Immature natural killer cell (primary cell): ENCODE results near the gene COL4A3. TPM values are rescaled to one million over a fixed set of nuclear protein-coding genes. Genes with fewer than 3 reads are reported as not detected.
A peak's percentile ranks its signal among the peaks of the same experiment; 100 is the strongest.

ENCODE experiments used
- DNase-seq, 3 donors: peaks; one replicate each; pipeline ENCODE4 v3.0.0; 2022; ENCODE audit warnings: mixed read lengths in 1 of 3
- H3K27ac Mint-ChIP-seq, 6 donors: one replicate each; pipeline ENCODE4 v1.8.0; 2020; ENCODE audit warnings: mixed read lengths in 6 of 6, mild to moderate bottlenecking in 5 of 6, inconsistent platforms in 4 of 6, moderate library complexity in 3 of 6
- H3K27me3 Mint-ChIP-seq, 3 donors: one replicate each; pipeline ENCODE4 v1.8.0; 2020 to 2021; ENCODE audit warnings: low read depth in 3 of 3, mild to moderate bottlenecking in 3 of 3, mixed read lengths in 3 of 3, moderate library complexity in 3 of 3, inconsistent platforms in 1 of 3
- H3K36me3 Mint-ChIP-seq, 3 donors: one replicate each; pipeline ENCODE4 v1.8.0; 2020; ENCODE audit warnings: mixed read lengths in 3 of 3, inconsistent platforms in 2 of 3, mild to moderate bottlenecking in 2 of 3
- H3K4me1 Mint-ChIP-seq, 2 donors: one replicate each; pipeline ENCODE4 v1.8.0; 2020; ENCODE audit warnings: inconsistent platforms in 2 of 2, mild to moderate bottlenecking in 2 of 2, mixed read lengths in 2 of 2, moderate library complexity in 1 of 2
- H3K4me3 Mint-ChIP-seq, 5 donors: one replicate each; pipeline ENCODE4 v1.8.0; 2020; ENCODE audit warnings: mild to moderate bottlenecking in 5 of 5, mixed read lengths in 5 of 5, inconsistent platforms in 3 of 5, moderate library complexity in 3 of 5
- H3K9me3 Mint-ChIP-seq, 6 donors: one replicate each; pipeline ENCODE4 v1.8.0; 2020; ENCODE audit warnings: mild to moderate bottlenecking in 6 of 6, mixed read lengths in 6 of 6, inconsistent platforms in 4 of 6, moderate library complexity in 3 of 6
- polyA plus RNA-seq, 3 donors: library from polyadenylated mRNA; unstranded; fragments of 300-500 nt; fragmentation: Illumina TruSeq; gene quantifications; one replicate each; pipeline ENCODE4 v1.2.3, GENCODE V29; 2021

Gene COL4A3
- polyA plus RNA-seq, 3 donors from 2014 or later: 0.10 TPM; not detected in 2

DNA sequence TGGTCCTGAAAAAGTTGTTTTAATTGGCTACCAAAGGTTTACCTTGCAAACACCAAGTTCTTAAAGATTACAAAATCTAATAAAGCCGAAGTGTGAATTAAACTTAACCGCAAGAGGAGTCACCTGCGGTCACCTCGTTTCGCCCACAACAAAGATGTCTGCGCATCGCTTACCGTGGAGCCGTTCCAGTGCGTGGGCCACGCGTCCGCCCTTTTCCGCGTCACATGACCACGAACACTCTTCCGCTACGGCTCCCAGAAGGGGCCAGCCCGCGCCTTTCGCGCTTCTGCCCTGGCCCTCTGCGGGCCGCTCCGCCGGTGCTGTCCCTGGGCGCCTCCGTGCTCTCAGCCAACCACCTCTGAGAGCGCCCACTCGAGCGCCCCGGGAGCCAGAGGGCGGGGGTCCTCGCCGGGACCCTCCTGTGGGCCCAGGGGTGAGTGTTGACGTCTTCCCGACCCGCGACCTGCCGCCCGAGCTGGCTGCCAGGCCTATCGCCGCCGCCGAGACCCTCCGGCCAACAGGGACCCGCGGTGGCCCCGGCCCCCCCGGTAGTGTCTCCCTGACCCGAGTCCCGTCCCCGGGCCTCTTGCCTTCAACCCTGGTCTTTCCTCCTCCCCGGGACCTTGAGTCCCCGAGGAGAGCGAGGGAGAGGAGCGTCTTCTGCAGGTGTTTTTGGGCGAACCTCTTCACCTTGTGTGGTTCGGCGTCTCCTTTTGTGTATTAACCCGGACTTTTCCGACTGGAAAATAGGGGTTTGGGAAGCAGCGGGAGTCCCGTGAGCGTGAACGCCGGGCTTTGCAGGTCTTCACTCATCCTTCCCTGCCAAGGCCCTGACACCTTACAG lies 160.8 kb downstream of the COL4A3 start, which contains the start of gene MFF:
TSS of gene MFF (plus strand) at position 257 of the 844 bp plus-strand sequence. CDS start 5,415 bp downstream, outside the sequence.
- peak within 1 kb of the TSS; percentile 91 to 96 (median 92) for H3K4me3 Mint-ChIP-seq
- peaks cover 65 to 78% of the 10 kb centered on the region in 2 donors for H3K4me1 Mint-ChIP-seq
- H3K27ac Mint-ChIP-seq: peak within 1 kb of the TSS; percentile 83 to 92 (median 90)
- peaks cover 6 to 11% (median 10%) of the 10 kb centered on the region in 3 donors for H3K27me3 Mint-ChIP-seq
- no peaks in the 10 kb centered on the region for H3K36me3 Mint-ChIP-seq
- peak; percentile 92 to 93 (median 93) for DNase-seq
- H3K9me3 Mint-ChIP-seq: no peaks in the 10 kb centered on the region

DNA sequence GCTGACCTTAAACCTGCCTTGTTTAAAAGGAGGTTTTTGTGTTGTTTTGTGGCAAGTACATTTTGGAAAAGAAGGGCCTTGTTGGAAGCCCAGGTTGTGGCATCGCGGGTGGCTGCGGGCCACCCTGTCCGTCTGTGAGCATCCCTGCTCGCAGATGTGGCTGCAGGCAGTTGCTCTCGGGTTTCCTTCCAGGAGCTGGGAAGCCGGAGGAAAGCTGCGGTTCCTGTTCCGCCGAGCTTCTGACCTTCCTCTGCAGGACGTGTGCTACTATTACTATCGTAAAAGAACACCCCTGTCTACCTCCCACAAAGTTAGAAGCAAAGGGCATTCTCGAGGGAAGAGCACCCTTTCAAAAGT lies 161.4 kb downstream of the COL4A3 start:
- DNase-seq: no peak
- Mint-ChIP-seq H3K4me1 (peaks cover 62 to 75% of the 10 kb centered on the region in 2 donors), H3K4me3 (peak overlapping the region; percentile 91 to 96 (median 92)), H3K27ac (peak overlapping the region; percentile 80 to 92 (median 90)), H3K27me3 (peaks cover 6 to 11% (median 10%) of the 10 kb centered on the region in 3 donors), H3K9me3 (no peaks in the 10 kb centered on the region), H3K36me3 (peaks cover 0 to 3% (median 0%) of the 10 kb centered on the region in 3 donors)

DNA sequence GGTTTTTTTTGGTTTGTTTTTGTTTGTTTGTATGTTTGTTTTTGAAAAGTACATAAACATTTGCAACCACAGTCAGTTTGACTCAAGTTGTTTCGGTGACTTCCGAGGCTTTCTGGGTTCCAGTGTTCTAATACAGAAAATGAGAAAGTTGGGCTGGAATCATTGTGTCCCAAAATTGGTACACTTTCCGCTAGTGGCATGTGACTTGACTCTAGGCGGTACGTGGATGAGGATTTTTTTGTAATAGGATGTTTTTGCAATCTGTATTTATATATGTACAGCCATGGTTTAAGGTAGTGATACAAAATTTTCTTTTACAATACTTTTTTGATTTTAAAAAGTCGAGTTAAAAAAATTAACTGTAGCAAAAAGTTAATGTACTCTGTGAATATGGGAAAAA lies 162.4 kb downstream of the COL4A3 start:
- H3K27me3 Mint-ChIP-seq: peaks cover 6 to 12% (median 10%) of the 10 kb centered on the region in 3 donors
- H3K4me1 Mint-ChIP-seq: peaks cover 53 to 67% of the 10 kb centered on the region in 2 donors
- no peaks in the 10 kb centered on the region for H3K9me3 Mint-ChIP-seq
- peak overlapping the region; percentile 91 to 96 (median 92) for H3K4me3 Mint-ChIP-seq
- H3K36me3 Mint-ChIP-seq: peaks cover 2 to 3% (median 3%) of the 10 kb centered on the region in 3 donors
- no peak for DNase-seq
- peak overlapping the region in 2 of 6 donors; percentile 35 to 67 for H3K27ac Mint-ChIP-seq

DNA sequence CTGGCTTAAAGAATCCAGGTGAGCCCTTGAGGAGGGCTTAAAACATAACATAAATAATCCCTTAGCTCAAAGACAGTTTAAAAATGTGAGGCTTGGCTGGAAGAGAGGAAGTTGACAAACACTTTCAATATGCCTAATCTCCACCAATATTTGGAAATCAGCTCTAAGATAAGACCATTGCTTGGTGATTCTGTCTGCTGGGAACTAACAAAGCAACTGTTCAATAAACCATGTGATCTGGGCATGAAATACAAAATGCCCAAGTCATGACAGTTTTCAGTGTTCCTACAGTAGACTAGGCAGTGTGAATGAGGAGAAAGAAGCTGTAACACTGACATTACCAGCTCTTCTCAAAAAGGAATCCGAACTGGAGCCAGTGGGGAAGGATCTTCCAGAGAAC lies 171.3 kb downstream of the COL4A3 start:
- Mint-ChIP-seq H3K9me3 (no peaks in the 10 kb centered on the region), H3K27ac (no peak overlapping the region), H3K27me3 (peaks cover 0 to 3% (median 0%) of the 10 kb centered on the region in 3 donors), H3K4me3 (no peak overlapping the region), H3K36me3 (peaks cover 20 to 56% (median 34%) of the 10 kb centered on the region in 3 donors), H3K4me1 (peaks cover 0 to 6% of the 10 kb centered on the region in 2 donors)
- DNase-seq: no peak

DNA sequence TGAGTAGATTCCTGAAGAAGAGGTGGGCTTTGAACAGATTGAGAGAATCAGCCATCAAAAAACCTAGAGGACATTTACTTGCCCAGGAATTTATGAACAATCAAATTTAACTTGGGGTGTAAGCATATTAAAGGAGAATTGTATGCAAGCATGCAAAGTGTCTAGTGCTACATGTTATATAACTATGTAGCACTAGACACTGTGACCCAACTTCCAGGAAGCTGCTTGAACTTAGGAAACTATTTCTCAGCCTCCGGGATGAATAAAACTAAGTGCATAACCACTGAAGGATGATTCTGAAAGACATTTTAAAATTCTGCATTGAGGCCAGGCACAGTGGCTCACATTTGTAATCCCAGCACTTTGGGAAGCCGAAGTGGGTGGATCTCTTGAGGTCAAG lies 173.0 kb downstream of the COL4A3 start:
- H3K4me1 Mint-ChIP-seq: peaks cover 0 to 6% of the 10 kb centered on the region in 2 donors
- peaks cover 14 to 59% (median 32%) of the 10 kb centered on the region in 3 donors for H3K36me3 Mint-ChIP-seq
- no peaks in the 10 kb centered on the region for H3K9me3 Mint-ChIP-seq
- H3K27me3 Mint-ChIP-seq: peaks cover 0 to under 1% (median 0%) of the 10 kb centered on the region in 3 donors
- DNase-seq: no peak
- no peak overlapping the region for H3K27ac Mint-ChIP-seq
- no peak overlapping the region for H3K4me3 Mint-ChIP-seq

DNA sequence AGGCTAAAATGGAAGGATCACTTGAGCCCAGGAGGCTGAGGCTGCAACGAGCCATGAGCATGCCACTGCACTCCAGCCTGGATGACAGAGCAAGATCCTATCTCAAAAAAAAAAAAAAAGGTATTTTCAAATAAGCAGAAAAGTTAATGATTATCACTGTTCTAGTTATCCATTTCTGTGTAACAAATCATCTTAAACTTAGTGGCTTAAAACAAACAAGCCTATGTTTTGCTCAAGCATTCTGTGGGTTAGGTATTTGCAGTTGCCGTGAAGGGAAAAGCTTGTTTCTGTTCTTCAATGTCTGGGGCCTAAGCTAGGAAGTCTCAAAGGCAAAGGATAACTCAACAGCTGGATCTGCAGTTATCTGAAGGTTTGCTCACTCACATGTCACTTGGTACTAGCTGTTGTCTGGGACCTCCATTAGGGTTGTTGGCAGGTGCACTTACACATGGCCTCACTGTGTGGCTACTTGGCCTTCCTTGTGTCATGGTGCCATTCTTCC lies 174.7 kb downstream of the COL4A3 start:
- no peaks in the 10 kb centered on the region for H3K4me1 Mint-ChIP-seq
- no peaks in the 10 kb centered on the region for H3K9me3 Mint-ChIP-seq
- peaks cover 14 to 55% (median 25%) of the 10 kb centered on the region in 3 donors for H3K36me3 Mint-ChIP-seq
- H3K27ac Mint-ChIP-seq: peak overlapping the region in 2 of 6 donors; percentile 9 to 29
- DNase-seq: no peak
- H3K27me3 Mint-ChIP-seq: no peaks in the 10 kb centered on the region
- H3K4me3 Mint-ChIP-seq: no peak overlapping the region

DNA sequence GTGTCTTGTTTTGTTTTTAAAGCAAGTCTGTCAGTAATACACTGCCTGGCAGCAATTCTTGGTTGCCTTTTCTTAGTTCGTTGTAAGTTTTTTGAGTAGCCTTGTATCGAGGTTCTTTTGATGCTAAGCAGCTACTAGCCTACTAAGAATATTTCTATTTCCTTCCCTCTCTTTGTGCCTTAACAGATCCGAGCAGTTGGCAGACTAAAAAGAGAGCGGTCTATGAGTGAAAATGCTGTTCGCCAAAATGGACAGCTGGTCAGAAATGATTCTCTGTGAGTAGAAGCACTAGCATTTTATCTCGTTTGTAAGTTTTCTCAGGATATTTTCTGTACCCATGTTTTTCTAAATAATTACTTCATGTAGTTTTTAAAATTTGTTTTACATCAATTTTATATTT lies 175.7 kb downstream of the COL4A3 start:
- peaks cover 13 to 47% (median 23%) of the 10 kb centered on the region in 3 donors for H3K36me3 Mint-ChIP-seq

DNA sequence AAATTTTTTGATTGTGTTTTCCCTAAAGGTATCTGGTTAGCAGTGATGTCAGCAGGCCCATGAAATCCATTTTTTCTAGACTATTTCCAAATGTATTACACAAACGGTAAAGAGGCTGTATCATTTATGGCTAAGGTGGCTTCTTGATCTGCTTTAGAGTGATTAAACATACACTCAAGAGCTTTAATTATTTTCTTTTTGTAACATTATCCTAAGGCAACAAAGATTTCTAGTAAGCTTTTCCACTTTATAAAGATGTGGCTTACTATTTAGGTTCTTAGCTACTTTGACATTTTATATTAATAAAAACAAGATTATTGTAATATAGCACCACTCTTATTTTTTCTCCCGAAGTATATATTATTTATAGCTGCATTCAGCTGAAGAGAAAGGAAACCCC lies 177.1 kb downstream of the COL4A3 start:
- no peaks in the 10 kb centered on the region for H3K4me1 Mint-ChIP-seq
- no peak overlapping the region for H3K27ac Mint-ChIP-seq

More for the DNA sequence above, 175.7 kb downstream of the COL4A3 start:
- H3K27ac Mint-ChIP-seq: no peak overlapping the region
- H3K27me3 Mint-ChIP-seq: no peaks in the 10 kb centered on the region
- no peaks in the 10 kb centered on the region for H3K4me1 Mint-ChIP-seq
- no peak for DNase-seq
- no peaks in the 10 kb centered on the region for H3K9me3 Mint-ChIP-seq
- no peak overlapping the region for H3K4me3 Mint-ChIP-seq

DNA sequence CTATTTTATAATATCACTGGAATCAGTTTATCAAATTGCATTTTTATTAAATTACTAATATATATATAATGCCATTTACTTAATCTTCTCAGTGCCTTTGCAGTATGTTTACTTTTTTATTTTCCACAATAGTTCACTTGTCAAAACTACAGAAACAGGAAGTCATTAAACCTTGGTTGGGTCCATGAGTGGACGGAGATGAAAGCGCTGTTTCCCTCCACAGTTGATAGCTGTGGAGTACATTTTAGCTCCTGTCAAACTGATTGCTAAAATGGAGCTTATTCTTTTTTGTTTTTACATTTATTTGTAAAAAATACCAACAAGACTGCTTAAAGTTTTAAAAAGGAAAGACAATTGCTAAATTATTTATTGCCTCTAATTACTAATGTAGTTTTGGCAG lies 179.8 kb downstream of the COL4A3 start:
- H3K9me3 Mint-ChIP-seq: no peaks in the 10 kb centered on the region
- no peak overlapping the region for H3K4me3 Mint-ChIP-seq
- H3K27ac Mint-ChIP-seq: no peak overlapping the region
- H3K27me3 Mint-ChIP-seq: no peaks in the 10 kb centered on the region
- no peak for DNase-seq
- no peaks in the 10 kb centered on the region for H3K4me1 Mint-ChIP-seq
- H3K36me3 Mint-ChIP-seq: peaks cover 15 to 53% (median 26%) of the 10 kb centered on the region in 3 donors

More for the DNA sequence above, 177.1 kb downstream of the COL4A3 start:
- Mint-ChIP-seq H3K36me3 (peaks cover 4 to 44% (median 17%) of the 10 kb centered on the region in 3 donors), H3K9me3 (no peaks in the 10 kb centered on the region), H3K4me3 (no peak overlapping the region), H3K27me3 (no peaks in the 10 kb centered on the region)
- DNase-seq: no peak

DNA sequence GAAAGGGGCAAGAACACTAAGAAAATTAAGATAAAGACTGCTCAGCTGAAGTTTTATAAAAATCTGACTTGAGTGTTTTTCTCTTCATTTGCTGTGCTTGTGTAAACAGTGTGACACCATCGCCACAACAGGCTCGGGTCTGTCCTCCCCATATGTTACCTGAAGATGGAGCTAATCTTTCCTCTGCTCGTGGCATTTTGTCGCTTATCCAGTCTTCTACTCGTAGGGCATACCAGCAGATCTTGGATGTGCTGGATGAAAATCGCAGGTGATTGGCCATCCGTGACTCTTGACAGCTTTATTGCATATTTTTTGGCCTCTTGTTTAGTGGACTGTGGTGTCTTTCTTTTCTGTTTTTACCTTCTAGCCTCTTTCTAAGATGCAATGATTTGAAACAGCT lies 182.7 kb downstream of the COL4A3 start:
- Mint-ChIP-seq H3K4me3 (no peak overlapping the region), H3K4me1 (no peaks in the 10 kb centered on the region), H3K27ac (peak overlapping the region in 1 of 6 donors; percentile 5), H3K27me3 (no peaks in the 10 kb centered on the region), H3K9me3 (no peaks in the 10 kb centered on the region), H3K36me3 (peaks cover 22 to 44% (median 23%) of the 10 kb centered on the region in 3 donors)
- no peak for DNase-seq

DNA sequence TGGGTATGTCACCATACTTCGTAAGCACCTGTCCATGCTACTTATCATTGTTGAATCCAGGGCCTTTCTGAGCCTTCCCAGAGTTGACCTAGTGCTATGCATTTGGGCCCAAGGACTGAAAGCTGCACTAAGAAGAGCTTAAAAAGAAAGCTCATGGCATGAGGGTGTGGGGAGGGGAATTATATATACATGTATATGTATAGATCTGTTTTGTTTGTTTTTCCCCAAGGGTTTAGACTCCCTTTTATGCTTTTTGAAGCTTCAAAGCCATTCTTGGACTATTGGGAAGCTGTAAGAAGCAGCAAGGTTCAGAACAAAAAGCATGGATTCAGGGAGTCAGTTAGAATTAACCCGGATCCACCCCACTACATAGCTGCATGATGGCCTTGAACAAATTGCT lies 183.9 kb downstream of the COL4A3 start:
- no peak for DNase-seq
- Mint-ChIP-seq H3K9me3 (no peaks in the 10 kb centered on the region), H3K27me3 (no peaks in the 10 kb centered on the region), H3K36me3 (peaks cover 18 to 38% (median 26%) of the 10 kb centered on the region in 3 donors), H3K27ac (no peak overlapping the region), H3K4me3 (no peak overlapping the region), H3K4me1 (no peaks in the 10 kb centered on the region)

DNA sequence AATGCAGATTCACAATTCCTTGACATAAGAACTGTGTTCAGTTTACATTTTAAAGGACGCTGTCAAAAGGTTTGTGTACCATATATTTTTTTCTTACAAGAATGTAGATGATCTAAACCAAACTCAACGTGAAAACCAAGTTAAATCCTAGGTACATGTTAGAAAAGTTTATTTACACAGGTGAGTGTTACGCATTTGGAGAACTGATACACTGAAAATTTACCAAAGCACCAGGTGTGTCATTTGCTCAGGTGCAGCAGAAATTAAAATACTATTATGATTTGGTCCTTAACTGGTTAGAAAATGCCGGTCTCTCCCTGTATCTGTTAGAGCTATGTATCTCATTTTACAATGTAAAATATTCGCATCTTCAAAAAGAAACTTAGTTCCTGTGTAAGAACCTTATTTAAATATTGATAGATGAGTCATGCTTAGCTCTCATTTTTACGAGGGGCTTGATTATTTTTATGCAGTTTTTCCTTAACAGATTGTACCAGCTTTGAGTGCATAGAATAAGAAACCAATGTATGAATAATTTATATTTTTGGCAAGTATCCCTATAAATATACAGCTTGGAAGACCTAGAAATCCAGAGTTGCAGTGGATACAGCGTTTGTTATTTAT lies 185.7 kb downstream of the COL4A3 start:
- H3K4me1 Mint-ChIP-seq: no peaks in the 10 kb centered on the region
- H3K27ac Mint-ChIP-seq: no peak overlapping the region
- DNase-seq: no peak

DNA sequence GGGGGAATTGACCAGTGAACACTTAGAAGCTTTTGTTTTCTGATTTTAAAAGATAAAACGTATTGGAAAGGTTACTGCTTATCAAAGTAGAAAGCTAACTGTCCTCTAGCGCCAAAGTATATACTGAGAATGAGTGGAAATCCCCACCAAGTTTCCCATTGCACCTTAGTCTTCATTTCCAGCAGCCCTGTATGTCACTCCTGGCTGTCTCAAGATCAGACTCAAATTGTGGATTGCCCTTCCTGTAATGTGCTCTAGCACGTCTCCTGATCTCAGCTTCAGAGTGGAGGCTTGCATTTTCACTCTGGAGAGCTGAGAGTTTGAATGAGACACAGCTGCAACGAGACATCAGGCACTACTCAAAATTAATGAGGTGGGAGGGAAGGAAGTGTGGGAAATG lies 187.2 kb downstream of the COL4A3 start:
- DNase-seq: no peak
- Mint-ChIP-seq H3K9me3 (no peaks in the 10 kb centered on the region), H3K4me1 (no peaks in the 10 kb centered on the region), H3K27me3 (no peaks in the 10 kb centered on the region), H3K27ac (peak overlapping the region in 1 of 6 donors; percentile 14), H3K36me3 (peaks cover 18 to 39% (median 27%) of the 10 kb centered on the region in 3 donors), H3K4me3 (no peak overlapping the region)

More for the DNA sequence above, 185.7 kb downstream of the COL4A3 start:
- Mint-ChIP-seq H3K9me3 (no peaks in the 10 kb centered on the region), H3K27me3 (no peaks in the 10 kb centered on the region), H3K4me3 (no peak overlapping the region), H3K36me3 (peaks cover 18 to 42% (median 26%) of the 10 kb centered on the region in 3 donors)

DNA sequence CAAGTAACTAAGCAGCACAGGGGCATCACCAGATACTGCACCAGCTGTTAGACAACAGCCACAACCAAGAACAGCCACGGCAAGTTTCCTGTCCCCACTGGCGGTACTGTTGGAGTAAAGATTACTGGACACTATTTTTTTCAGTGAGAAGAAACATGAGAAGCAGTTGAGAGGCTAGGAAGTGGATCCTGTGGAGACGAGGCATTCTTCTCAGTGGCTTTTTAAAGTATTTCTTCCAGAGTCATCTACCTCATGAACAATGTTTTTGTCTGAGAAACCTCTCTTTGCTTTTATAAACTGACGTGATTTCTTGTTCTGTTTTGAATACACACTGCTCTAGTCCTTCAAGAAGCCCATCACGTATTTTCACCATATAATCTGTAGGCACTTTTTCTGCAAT lies 195.9 kb downstream of the COL4A3 start:
- H3K27ac Mint-ChIP-seq: no peak overlapping the region
- H3K27me3 Mint-ChIP-seq: no peaks in the 10 kb centered on the region
- H3K36me3 Mint-ChIP-seq: peaks cover 21 to 46% (median 34%) of the 10 kb centered on the region in 3 donors
- H3K4me1 Mint-ChIP-seq: no peaks in the 10 kb centered on the region
- no peaks in the 10 kb centered on the region for H3K9me3 Mint-ChIP-seq
- no peak overlapping the region for H3K4me3 Mint-ChIP-seq
- DNase-seq: no peak
